VCaP (cell line): ENCODE measurements around the gene CELA3A.

Experiments
- H3K27ac ChIP-seq: fragments of 450-650 bp; 2 replicates; pipeline ENCODE4 v1.5.1; 2017
- CTCF ChIP-seq: fragments of 450-650 bp; conservative IDR thresholded peaks from 2 replicates; pipeline ENCODE4 v1.5.1; 2017; ENCODE audit warnings: mild to moderate bottlenecking, moderate library complexity

The CELA3A gene

GRCh38 chr1:22052115-22053016 lies 50.9 kb downstream of the CELA3A start, which contains the start of gene CDC42:
Gene CDC42, plus strand, starts transcription at chr1:22052709. Its CDS starts 25,770 bp downstream, at chr1:22078479.
- peak within 1 kb of the TSS; percentile 96 for H3K27ac ChIP-seq
- no peak for TF ChIP-seq CTCF

DNA sequence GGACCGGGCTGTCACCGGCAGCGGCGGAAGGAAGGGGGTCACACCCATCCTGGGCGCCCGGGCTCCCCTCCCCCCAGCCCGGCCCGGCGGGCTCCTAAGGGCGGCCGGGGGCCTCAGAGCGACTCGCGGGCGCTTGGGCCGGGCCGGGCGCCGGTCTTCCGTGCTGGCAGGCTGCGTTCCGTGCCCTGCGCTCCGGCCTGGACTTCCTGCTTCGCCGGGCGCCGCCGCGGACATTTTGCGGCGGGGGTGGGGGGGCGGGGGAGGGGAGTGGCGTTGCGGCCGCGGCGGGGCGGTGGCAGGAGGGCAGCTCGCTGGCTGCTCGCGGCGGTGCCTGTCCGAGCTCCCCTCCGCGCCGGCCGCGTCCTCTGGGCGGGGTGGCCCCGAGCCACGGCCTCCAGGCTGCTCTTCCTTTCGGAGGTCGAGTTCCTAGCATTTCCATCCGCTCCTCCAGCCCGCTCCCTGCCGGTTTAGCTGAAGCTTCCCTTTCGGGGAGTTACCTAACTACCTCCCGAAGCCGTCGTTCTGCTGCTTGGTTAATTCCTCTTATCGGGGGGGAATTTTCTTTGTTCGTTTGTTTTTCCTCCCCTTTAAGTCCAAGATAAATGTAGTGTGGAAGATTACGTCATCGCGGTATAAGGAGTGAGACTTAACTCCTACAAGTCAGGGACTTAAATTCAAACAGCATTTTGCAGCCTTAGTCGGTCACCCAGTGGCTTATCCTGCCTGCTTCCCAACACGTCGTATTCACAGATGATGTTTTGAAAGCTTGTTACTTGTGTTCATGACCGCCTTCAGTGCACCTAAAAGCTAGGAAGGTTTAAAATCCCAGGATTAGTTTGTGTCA lies 51.8 kb downstream of the CELA3A start:
- peak overlapping the region; percentile 96 for H3K27ac ChIP-seq
- no peak for TF ChIP-seq CTCF

DNA sequence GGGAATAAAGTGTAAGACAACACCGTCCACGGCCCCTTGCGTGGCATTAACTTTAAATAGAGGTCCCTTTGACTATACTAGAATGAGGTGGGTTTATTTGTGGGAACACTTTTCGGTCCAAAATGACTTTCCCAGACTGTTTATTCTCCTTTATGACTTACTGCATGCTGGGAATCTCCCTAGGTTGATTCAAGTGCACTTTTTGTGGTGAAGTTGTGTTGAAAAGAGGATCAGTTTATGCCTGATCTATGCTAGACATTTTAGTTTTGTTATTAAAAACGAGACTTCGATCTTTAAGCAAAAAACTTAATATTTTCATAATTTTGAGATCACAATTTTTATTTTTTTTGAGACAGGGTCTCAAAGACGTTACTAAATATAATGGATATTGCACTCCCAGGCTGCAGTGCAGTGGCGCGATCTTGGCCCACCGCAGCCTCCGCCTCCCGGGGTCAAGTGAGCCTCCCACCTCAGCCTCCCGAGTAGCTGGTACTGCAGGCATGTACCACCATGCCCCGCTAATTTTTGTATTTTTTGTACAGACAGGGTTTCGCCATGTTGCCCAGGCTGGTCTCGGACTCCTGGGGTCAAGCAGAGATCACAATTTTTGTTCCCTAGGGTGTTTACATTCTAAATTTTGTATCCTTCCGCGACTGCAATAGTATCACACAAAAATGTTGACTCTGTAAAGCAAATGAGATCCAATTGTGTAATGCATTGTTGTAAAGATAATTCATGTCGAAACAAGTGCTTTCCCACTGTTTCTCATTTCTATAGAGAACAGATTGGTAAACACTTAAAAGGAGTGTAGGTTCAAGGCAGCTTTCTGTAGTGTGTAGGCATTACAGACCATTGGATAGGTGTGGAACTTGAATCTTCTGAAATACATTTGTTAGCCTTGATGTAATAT lies 52.7 kb downstream of the CELA3A start:
- no peak for TF ChIP-seq CTCF
- peak overlapping the region; percentile 96 for H3K27ac ChIP-seq

DNA sequence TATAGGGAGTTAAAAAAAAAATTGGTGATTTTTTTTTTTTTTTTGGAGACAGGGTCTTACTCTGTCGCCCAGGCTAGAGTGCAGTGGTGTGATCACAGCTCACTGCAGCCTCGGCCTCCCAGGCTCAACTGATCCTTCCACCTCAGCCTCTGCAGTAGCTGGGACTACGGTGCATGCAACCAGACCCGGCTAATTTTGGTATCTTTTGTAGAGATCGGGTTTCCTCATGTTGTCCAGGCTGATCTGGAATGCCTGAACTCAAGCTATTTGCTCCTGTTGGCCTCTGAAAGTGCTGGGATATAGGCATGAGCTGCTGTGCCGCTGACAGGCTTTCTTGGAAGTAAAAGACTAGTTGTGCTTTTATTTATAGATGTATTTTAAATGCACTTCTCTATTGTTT lies 54.0 kb downstream of the CELA3A start:
- H3K27ac ChIP-seq, result peak overlapping the region; percentile 35
- TF ChIP-seq CTCF, result no peak

DNA sequence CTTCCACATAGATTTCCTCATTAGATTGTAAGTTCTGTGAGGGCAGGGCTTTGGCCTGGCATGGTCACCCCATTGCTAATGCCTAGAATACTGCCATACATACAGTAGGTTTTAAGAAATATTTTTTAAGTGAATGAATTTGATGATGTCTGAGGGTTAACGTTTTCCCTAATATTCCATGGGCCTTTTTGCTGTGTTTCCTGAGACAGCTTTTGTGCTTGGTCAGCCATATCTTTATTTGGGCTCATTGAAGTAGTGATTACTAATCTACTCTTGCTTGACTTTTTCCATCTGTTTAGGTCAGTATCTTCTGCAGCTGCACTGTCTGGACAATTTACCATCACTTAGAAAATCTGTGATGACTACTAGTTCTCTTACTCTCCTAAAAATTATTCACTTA lies 54.6 kb downstream of the CELA3A start:
- no peak for TF ChIP-seq CTCF
- peak overlapping the region; percentile 35; the same call in 1 of the 2 replicates for H3K27ac ChIP-seq

DNA sequence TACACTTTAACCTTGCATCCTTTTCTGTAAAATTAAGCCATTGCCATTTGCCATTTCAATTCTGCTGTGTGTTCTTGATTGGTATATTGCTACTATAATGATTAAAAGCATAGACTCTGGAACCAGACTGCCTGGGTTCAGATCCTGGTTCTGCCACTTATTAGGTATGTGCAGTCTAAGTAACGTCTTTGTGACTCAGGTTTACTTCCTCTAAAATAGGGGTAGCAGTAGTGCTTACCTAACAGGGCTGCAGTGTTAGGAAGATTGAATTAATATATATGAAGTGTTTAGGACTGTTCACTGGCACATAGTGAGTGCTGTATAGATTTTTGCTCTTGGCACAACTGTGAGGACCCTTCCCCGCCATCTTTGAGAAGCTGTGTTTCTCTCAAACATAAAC lies 55.5 kb downstream of the CELA3A start:
- 0 out of 2 replicates have a peak overlapping the region, but pooled peaks have one; percentile 35 for H3K27ac ChIP-seq
- no peak for TF ChIP-seq CTCF
